Activated CD4-positive, alpha-beta memory T cell treated with anti-CD3 and anti-CD28 coated beads, Interleukin-2, amount 10 ng/mL, durations not matched to agents 7 days and 5 days (primary cell): ENCODE results near the gene METAP2. TPM values are rescaled to one million over a fixed set of nuclear protein-coding genes. Genes with fewer than 3 reads are reported as not detected.
"Not testable (repeated sequence)": the region's sequence is repeated elsewhere in the genome, so short reads cannot be mapped to it uniquely, and the experiment has no call there.

ENCODE experiments used
- CTCF ChIA-PET: fragments of 350-600 bp; sonication (Branson Sonifier 250); formaldehyde crosslinking; loops from one replicate; lab custom pipeline; 2021; ENCODE audit warnings: antibody characterized with exemption, inconsistent platforms; lab: Charles Lee
- POLR2A ChIA-PET: fragments of 350-600 bp; sonication (Branson Sonifier 250); formaldehyde crosslinking; loops from one replicate; lab custom pipeline; 2021; ENCODE audit warnings: antibody characterized with exemption; lab: Charles Lee
- DNase-seq: peaks from one replicate; pipeline ENCODE4 v3.0.0-alpha.2; 2020
- H3K27ac Mint-ChIP-seq: one replicate; pipeline ENCODE4 v1.8.0; 2021; ENCODE audit warnings: mild to moderate bottlenecking, mixed read lengths
- H3K27me3 Mint-ChIP-seq: one replicate; pipeline ENCODE4 v1.8.0; 2021; ENCODE audit warnings: mixed read lengths
- H3K36me3 Mint-ChIP-seq: one replicate; pipeline ENCODE4 v1.8.0; 2021; ENCODE audit warnings: low read depth, mixed read lengths
- H3K4me1 Mint-ChIP-seq: one replicate; pipeline ENCODE4 v1.8.0; 2021; ENCODE audit warnings: mixed read lengths
- H3K4me3 Mint-ChIP-seq: one replicate; pipeline ENCODE4 v1.8.0; 2021; ENCODE audit warnings: mild to moderate bottlenecking, mixed read lengths
- H3K9me3 Mint-ChIP-seq: one replicate; pipeline ENCODE4 v1.8.0; 2021; ENCODE audit warnings: mixed read lengths
- total RNA-seq, 2 experiments: library from RNA; stranded (reverse); gene quantifications; one replicate each; pipeline ENCODE4 v1.2.3, GENCODE V29; 2021

The METAP2 gene
- total RNA-seq, 2 experiments from 2014 or later: 66.1 to 71.5 TPM

DNA sequence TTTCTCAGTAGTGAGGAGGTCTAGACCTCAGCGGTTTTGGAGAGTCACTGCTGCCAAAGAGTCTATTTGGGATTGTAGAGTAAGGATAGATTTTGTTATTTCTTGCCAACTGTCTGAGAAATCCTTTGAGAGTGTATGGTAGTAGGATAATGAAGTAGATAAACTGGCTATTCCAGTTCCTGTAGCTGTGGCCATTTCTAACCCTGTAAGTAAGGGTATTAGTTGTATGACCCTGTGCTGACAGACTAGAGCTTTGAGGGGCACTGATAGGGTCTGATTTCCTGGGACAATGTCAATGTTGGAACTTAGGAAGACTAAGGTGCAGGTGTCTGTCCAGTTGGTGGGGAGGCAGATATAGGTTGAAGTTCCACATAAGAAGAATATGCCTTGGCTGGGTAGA lies 24.3 kb upstream of the METAP2 start:
- DNase-seq, POLR2A ChIA-PET, H3K4me1 Mint-ChIP-seq, H3K4me3 Mint-ChIP-seq, H3K27ac Mint-ChIP-seq, H3K36me3 Mint-ChIP-seq, H3K9me3 Mint-ChIP-seq, CTCF ChIA-PET: not testable (repeated sequence)
- H3K27me3 Mint-ChIP-seq: peaks cover 15% of the 10 kb centered on the region

DNA sequence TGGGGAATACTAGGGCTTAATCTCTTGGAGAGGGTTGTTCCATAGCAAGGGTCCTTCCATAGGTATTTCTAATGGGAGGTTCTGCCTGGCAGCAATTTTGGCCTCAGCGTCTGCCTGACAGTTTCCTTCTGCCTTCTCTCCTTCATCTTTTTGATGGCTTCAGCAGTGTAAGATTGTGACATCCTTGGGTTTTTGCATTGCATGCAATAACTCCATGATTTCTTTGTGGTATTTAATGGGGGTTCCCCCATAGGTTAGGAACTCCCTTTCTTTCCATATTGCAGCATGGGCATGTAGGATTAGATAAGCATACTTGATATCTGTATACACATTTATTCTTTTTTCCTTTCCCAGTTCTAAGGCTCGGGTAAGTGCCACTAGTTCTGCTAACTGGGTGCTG lies 21.5 kb upstream of the METAP2 start:
- CTCF ChIA-PET, H3K4me1 Mint-ChIP-seq, H3K4me3 Mint-ChIP-seq, DNase-seq, H3K9me3 Mint-ChIP-seq, POLR2A ChIA-PET, H3K27ac Mint-ChIP-seq, H3K27me3 Mint-ChIP-seq, H3K36me3 Mint-ChIP-seq: not testable (repeated sequence)

DNA sequence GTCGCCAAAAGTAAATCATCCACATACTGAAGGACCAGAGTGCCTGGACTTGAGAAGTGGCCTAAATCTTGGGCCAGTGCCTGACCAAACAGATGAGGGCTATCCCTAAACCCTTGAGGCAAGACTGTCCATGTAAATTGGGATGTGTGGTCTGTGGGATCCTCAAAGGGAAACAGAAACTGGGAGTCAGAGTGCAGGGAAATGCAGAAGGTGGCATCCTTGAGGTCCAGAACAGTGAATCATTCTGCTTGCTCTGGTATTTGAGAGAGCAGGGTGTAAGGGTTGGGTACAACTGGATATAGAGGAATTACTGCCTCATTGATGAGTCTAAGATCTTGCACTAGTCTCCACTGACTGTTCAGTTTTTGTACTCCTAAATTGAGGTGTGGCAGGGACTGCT lies 20.1 kb upstream of the METAP2 start:
- peaks cover 14% of the 10 kb centered on the region for H3K9me3 Mint-ChIP-seq
- H3K27ac Mint-ChIP-seq, DNase-seq, H3K36me3 Mint-ChIP-seq, CTCF ChIA-PET, H3K4me3 Mint-ChIP-seq, POLR2A ChIA-PET, H3K4me1 Mint-ChIP-seq, H3K27me3 Mint-ChIP-seq: not testable (repeated sequence)

DNA sequence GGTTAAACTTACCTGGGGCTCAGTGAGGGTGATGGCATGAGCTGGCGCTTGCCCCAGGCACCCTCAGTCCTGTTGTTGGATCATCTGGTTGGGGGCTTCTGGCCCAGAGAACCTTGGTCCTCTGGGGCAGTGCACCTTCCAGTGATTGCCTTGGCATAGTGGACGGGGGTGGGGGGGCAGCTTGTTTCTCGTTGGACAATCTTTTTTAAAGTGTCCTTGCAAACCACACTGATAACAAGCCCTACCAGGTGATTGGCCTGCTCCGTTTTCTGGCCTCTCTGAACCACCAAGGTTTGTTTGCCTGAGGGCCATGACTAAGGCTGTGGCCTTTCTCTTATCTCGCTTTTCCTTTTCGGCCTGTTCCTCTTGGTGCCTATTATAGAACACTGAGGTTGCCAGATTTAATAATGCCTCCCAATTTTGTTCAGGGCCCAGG lies 19.2 kb upstream of the METAP2 start:
- H3K4me1 Mint-ChIP-seq, H3K4me3 Mint-ChIP-seq, CTCF ChIA-PET, POLR2A ChIA-PET, H3K27me3 Mint-ChIP-seq, H3K27ac Mint-ChIP-seq, H3K36me3 Mint-ChIP-seq, DNase-seq: not testable (repeated sequence)
- peaks cover 15% of the 10 kb centered on the region for H3K9me3 Mint-ChIP-seq

DNA sequence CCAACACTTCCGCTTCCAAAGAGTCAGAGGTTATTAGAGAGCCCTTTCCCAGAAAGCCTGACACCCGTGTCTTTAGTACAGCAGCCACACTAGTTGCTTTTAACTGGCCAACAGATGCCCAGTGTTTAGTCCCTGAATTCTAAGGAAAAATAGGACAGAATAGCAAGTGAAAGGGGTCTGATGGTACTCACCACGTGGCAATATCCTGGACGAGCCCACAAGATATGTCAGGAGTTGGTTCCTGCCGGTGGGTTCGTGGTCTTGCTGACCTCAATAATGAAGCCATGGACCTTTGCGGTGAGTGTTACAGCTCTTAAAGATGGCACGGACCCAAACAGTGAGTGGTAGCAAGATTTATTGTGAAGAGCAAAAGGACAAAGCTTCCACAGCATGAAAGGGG lies 16.3 kb upstream of the METAP2 start:
- H3K4me3 Mint-ChIP-seq, H3K36me3 Mint-ChIP-seq, H3K4me1 Mint-ChIP-seq, CTCF ChIA-PET, POLR2A ChIA-PET, DNase-seq, H3K27me3 Mint-ChIP-seq, H3K27ac Mint-ChIP-seq: not testable (repeated sequence)
- H3K9me3 Mint-ChIP-seq: peaks cover 15% of the 10 kb centered on the region

DNA sequence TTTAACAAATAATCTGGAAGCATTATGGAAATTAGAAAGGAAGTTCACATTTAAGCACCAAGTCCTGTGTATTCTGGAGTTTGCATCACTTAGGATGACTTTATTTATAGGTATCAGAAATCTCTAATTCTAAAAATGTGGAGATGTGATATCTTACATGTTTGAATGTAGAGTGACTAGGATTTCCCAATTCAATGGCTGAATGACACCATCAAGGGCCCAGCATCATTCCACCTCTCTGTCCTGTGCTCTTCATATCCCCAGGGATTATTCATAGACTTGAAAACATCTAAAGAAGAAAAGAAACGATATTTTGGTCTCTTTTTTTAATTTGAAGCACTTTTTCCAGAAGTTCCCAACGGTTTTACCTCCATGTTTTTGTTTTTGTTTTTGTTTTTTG lies 15.2 kb upstream of the METAP2 start:
- POLR2A ChIA-PET: no interaction called here
- Mint-ChIP-seq H3K4me3 (no peak overlapping the region), H3K4me1 (no peaks in the 10 kb centered on the region), H3K27me3 (peaks cover 2% of the 10 kb centered on the region), H3K27ac (no peak overlapping the region), H3K36me3 (no peaks in the 10 kb centered on the region), H3K9me3 (peaks cover 15% of the 10 kb centered on the region)
- no peak for DNase-seq
- CTCF ChIA-PET: no interaction called here

DNA sequence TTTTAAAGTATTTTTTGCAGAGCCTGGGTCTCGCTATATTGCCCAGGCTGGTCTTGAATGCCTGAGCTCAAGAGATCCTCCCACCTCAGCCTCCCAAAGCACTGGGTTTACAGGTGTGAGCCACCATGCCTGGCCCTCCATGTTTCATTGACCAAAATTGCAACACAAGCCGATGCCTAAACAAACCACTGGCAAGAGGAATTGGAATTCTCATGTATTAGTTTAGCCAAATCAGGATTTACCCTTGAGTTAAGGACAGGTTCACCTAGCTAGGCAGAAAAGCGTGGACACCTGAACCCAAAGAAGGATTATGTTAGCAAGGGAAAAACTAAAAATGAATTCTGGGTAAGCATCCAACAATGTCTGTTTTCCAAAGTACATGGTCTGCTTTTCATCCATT lies 14.6 kb upstream of the METAP2 start:
- H3K9me3 Mint-ChIP-seq: peaks cover 15% of the 10 kb centered on the region
- POLR2A ChIA-PET: no interaction called here
- H3K4me1 Mint-ChIP-seq: no peaks in the 10 kb centered on the region
- H3K4me3 Mint-ChIP-seq: no peak overlapping the region
- H3K27me3 Mint-ChIP-seq: peaks cover 2% of the 10 kb centered on the region
- no peaks in the 10 kb centered on the region for H3K36me3 Mint-ChIP-seq
- H3K27ac Mint-ChIP-seq: no peak overlapping the region
- CTCF ChIA-PET: no interaction called here
- DNase-seq: no peak

DNA sequence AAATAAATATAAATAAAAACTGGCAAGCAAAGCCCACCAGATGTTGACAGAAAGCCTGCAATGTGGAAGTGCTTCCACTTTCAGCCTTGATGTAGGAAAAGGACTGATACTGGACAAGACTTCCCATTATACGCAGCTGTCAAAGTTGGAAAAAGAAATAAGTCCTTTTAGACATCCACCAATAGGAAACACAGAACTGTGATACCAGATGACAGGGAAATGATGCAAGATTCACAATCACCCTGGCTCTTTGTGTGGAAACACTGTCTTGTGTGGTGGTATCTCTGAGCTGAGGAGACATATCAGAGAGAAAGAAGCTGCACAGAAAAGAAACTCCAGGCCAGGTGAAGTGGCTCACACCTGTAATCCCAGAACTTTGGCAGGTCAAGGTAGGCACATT lies 13.8 kb upstream of the METAP2 start:
- Mint-ChIP-seq H3K27me3 (peaks cover 2% of the 10 kb centered on the region), H3K36me3 (no peaks in the 10 kb centered on the region), H3K27ac (no peak overlapping the region), H3K9me3 (peaks cover 15% of the 10 kb centered on the region), H3K4me1 (no peaks in the 10 kb centered on the region), H3K4me3 (no peak overlapping the region)
- DNase-seq: no peak
- ChIA-PET POLR2A (no interaction called here), CTCF (no interaction called here)

DNA sequence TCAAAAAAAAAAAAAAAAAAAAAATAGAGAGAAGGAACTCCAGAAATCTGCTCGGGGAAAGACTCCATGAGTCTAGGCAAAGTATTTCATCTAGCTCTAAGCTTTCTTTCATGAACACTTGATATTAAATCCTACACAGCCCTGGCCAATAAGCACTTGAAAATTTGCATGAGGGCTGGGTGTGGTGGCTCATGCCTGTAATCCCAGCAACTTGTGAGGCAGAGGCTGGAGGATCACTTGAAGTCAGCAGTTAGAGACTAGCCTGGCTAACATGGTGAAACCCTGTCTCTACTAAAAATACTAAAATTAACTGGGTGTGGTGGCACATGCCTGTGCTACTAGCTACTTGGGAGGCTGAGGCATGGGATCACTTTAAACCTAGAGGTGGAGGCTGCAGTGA lies 13.1 kb upstream of the METAP2 start:
- POLR2A ChIA-PET: no interaction called here
- DNase-seq: no peak
- CTCF ChIA-PET: no interaction called here
- no peak overlapping the region for H3K27ac Mint-ChIP-seq
- peaks cover 2% of the 10 kb centered on the region for H3K27me3 Mint-ChIP-seq
- H3K4me1 Mint-ChIP-seq: no peaks in the 10 kb centered on the region
- peaks cover 15% of the 10 kb centered on the region for H3K9me3 Mint-ChIP-seq
- no peaks in the 10 kb centered on the region for H3K36me3 Mint-ChIP-seq
- no peak overlapping the region for H3K4me3 Mint-ChIP-seq

DNA sequence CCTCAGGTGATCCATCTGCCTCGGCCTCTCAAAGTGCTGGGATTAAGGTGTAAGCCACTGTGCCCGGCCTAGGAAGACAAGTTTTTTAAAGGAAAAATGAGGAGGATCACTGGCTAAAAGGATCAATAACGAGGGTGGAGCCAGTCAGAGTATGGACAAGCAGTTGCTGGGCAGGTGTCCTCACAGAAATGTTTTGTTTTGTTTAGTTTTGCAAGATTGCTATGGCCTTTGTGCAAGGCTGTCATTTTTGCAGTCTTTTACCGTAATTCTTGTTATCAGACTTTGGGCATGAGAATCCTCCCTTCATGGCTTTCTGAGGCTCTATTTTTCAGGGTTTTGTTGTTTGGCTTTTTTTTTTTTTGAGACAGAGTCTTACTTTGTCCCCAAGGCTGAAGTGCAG lies 11.9 kb upstream of the METAP2 start:
- ChIA-PET POLR2A (no interaction called here), CTCF (interaction anchor here (0.8 kb wide), 1 partner anchor 340 kb away, joined by 3 read pairs; no protein-coding TSS in a partner anchor)
- H3K27me3 Mint-ChIP-seq: peaks cover 2% of the 10 kb centered on the region
- no peak overlapping the region for H3K4me3 Mint-ChIP-seq
- H3K4me1 Mint-ChIP-seq: no peaks in the 10 kb centered on the region
- no peak overlapping the region for H3K27ac Mint-ChIP-seq
- DNase-seq: no peak
- H3K9me3 Mint-ChIP-seq: peaks cover 15% of the 10 kb centered on the region
- no peaks in the 10 kb centered on the region for H3K36me3 Mint-ChIP-seq

DNA sequence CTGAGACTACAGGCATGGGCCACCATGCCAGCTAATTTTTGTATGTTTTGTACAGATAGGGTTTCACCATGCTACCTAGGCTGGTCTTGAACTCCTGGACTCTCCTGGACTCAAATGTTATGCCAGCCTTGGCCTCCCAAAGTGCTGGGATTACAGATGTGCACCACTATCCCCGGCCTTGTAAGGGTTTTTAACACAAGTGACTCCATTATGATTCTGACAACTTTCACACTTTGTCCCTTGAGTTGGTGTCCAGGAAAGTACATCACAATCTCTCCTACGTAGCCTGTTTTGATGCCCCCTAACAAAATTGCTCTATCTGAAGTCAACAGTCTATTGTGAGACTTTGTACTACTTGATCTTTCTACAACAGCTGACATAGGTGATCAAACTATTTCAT lies 11.4 kb upstream of the METAP2 start:
- CTCF ChIA-PET: no interaction called here
- Mint-ChIP-seq H3K27ac (no peak overlapping the region), H3K27me3 (peaks cover 2% of the 10 kb centered on the region), H3K4me3 (no peak overlapping the region), H3K9me3 (peaks cover 12% of the 10 kb centered on the region), H3K36me3 (no peaks in the 10 kb centered on the region), H3K4me1 (no peaks in the 10 kb centered on the region)
- POLR2A ChIA-PET: no interaction called here
- no peak for DNase-seq

DNA sequence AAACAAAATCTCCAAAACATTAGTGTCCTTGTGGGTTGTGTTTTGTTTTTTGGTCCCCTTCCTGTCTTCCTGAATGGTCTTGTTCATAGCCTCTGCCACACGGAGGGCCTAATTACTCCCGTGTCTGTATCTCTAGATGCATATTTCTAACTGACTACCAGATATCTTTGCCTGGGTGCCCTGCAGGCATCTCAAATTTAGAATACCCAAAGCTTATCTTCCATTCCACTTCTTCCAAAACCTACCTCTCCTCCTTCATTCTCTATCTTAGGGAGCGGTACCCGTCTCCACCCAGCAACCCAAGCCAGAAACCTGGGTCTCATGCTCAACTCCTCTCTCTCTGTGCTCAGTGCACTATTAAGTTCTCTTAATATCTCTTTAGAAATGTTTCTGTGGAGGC lies 10.9 kb upstream of the METAP2 start:
- Mint-ChIP-seq H3K9me3 (peaks cover 8% of the 10 kb centered on the region), H3K36me3 (no peaks in the 10 kb centered on the region), H3K4me3 (no peak overlapping the region), H3K27me3 (peaks cover 2% of the 10 kb centered on the region), H3K4me1 (no peaks in the 10 kb centered on the region), H3K27ac (no peak overlapping the region)
- DNase-seq: no peak
- CTCF ChIA-PET: no interaction called here
- POLR2A ChIA-PET: no interaction called here

DNA sequence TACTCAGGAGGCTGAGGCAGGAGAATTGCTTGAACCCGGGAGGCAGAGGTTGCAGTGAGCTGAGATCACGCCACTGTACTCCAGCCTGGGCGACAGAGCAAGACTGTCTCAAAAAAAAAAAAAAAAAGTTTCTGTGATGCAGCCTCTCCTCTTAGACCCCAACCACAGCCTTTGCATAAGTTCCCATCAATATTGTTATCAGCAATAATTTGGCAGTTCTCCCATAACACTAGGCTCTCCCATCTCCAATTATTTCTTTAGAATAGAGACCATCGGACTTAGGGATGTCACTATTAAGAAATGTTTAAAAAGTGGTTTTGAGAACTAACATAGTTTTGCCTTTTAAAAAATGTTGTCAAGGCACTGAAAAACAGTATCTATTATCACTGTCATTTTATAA lies 10.2 kb upstream of the METAP2 start:
- H3K27ac Mint-ChIP-seq, H3K27me3 Mint-ChIP-seq, CTCF ChIA-PET, H3K4me1 Mint-ChIP-seq, DNase-seq, POLR2A ChIA-PET, H3K4me3 Mint-ChIP-seq, H3K9me3 Mint-ChIP-seq, H3K36me3 Mint-ChIP-seq: not testable (repeated sequence)

DNA sequence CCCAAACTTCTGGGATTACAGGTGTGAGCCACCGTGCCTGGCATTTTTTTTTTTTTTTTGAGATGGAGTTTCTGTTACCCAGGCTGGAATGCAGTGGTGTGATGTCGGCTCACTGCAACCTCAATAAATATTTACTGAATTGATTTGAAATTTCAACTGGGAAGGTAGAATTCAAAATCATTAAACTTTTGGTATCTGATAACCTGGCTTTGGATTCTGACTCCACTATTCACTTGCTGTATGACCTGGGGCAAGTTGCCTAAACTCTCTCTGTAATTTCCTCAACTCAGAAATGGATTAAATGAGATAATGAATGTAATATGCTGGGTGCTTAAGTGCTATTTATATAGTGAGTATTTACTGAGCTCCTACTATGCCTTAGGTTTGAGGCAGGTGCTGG lies 8.7 kb upstream of the METAP2 start:
- ChIA-PET CTCF (interaction anchor here (0.6 kb wide), 1 partner anchor 14 kb away, joined by 3 read pairs; no protein-coding TSS in a partner anchor), POLR2A (interaction anchor here (1.0 kb wide), 1 partner anchor 8 kb away, joined by 3 read pairs; the partner anchor contains the start of gene METAP2)
- no peaks in the 10 kb centered on the region for H3K9me3 Mint-ChIP-seq
- no peak for DNase-seq
- no peak overlapping the region for H3K4me3 Mint-ChIP-seq
- H3K36me3 Mint-ChIP-seq: no peaks in the 10 kb centered on the region
- H3K27me3 Mint-ChIP-seq: no peaks in the 10 kb centered on the region
- no peak overlapping the region for H3K27ac Mint-ChIP-seq
- H3K4me1 Mint-ChIP-seq: no peaks in the 10 kb centered on the region
